ENCODE results near the gene OXTR. TPM values are rescaled to one million over a fixed set of nuclear protein-coding genes. Genes with fewer than 3 reads are reported as not detected.
A peak's percentile ranks its signal among the peaks of the same experiment; 100 is the strongest.

Gene OXTR
- total RNA-seq, 4 donors from 2014 or later, result 0.20 TPM; not detected in 3

DNA sequence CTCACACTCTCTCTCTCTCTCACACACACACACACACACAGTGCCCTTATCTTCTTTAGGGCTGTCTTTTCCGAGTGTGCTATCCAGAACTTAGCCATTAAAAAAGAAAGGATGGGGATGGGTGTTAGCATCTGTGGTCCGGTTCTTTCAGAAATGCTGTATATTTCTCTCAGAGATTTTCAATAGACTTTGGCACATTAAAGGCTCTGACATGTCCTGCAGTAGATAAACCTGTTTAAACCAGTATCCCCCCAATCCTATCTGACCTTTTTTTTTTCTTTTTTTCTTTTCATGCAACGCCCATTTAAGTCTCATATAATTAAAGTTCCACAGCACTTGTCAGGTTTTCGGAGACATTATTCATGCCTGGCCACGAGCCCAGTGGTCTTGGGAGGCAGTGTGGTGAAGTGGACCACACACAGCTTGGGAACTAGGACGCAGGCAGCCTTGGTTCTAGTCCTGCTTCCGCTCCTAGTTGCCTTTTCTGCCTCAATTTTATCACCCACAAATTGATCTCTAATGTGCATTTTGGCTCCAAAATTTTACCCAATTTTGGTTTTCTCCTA lies 22.6 kb downstream of the OXTR start:
- no peak for ATAC-seq
- H3K27me3 ChIP-seq, result no peaks in the 10 kb centered on the region
- H3K9me3 ChIP-seq, result no peaks in the 10 kb centered on the region
- peaks cover 6 to 22% of the 10 kb centered on the region in 2 donors for H3K4me1 ChIP-seq
- TF ChIP-seq, protein P1, sequence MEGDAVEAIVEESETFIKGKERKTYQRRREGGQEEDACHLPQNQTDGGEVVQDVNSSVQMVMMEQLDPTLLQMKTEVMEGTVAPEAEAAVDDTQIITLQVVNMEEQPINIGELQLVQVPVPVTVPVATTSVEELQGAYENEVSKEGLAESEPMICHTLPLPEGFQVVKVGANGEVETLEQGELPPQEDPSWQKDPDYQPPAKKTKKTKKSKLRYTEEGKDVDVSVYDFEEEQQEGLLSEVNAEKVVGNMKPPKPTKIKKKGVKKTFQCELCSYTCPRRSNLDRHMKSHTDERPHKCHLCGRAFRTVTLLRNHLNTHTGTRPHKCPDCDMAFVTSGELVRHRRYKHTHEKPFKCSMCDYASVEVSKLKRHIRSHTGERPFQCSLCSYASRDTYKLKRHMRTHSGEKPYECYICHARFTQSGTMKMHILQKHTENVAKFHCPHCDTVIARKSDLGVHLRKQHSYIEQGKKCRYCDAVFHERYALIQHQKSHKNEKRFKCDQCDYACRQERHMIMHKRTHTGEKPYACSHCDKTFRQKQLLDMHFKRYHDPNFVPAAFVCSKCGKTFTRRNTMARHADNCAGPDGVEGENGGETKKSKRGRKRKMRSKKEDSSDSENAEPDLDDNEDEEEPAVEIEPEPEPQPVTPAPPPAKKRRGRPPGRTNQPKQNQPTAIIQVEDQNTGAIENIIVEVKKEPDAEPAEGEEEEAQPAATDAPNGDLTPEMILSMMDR (IDR thresholded peaks at IDR 0.05 in 4 of 5, conservative IDR thresholded peaks at IDR 0.05 in 1 of 5), result no peak
- TF ChIP-seq POLR2A (IDR thresholded peaks at IDR 0.05), result no peak
- no peak for DNase-seq
- no peak overlapping the region for H3K4me3 ChIP-seq
- peaks cover 0 to 8% of the 10 kb centered on the region in 2 donors for H3K36me3 ChIP-seq
- H3K27ac ChIP-seq, result no peak overlapping the region
- in situ Hi-C loops (cut with MboI; ENCODE audit: low sequenced_read_pairs in 4 of 4) (no loop called here), intact Hi-C loops (cut with DNase I; ENCODE audit: low total_unique reads) (no loop called here)

DNA sequence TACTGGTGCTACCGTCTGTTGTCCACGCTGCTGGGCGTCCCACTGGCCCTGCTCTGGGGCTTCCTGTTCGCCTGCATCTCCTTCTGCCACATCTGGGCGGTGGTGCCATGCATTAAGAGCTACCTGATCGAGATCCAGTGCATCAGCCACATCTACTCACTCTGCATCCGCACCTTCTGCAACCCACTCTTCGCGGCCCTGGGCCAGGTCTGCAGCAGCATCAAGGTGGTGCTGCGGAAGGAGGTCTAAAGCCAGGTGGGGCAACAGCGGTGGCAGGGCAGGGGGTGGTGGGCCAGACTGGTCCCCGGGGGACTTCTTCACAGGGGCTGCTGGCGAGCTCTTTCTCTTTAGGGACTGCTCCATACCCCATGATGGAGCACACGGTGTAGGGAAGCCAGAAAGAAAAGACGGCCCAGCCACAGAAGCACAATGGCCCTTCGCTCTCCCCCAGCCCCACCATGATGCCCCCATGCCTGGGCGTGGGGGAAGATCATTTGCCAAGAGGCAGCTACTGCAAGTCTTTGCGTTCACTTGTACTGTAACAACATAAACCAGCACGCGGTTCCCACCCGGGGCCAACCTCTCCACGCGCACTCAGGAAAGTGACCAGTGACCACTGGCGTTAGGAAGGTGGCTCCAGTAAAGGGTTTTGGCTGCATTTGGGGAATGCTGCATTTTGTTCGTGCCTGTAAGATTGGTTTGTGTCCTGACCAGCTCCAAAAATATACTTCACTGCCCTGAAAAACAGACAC lies 23.6 kb downstream of the OXTR start:
- no peaks in the 10 kb centered on the region for H3K27me3 ChIP-seq
- peaks cover 17 to 33% of the 10 kb centered on the region in 2 donors for H3K4me1 ChIP-seq
- H3K4me3 ChIP-seq, result no peak overlapping the region
- H3K27ac ChIP-seq, result no peak overlapping the region
- H3K36me3 ChIP-seq, result peaks cover 0 to 8% of the 10 kb centered on the region in 2 donors
- no peaks in the 10 kb centered on the region for H3K9me3 ChIP-seq
- in situ Hi-C loops (cut with MboI; ENCODE audit: low sequenced_read_pairs in 4 of 4) (no loop called here), intact Hi-C loops (cut with DNase I; ENCODE audit: low total_unique reads) (no loop called here)
- ATAC-seq (no peak), DNase-seq (no peak)
- no peak for TF ChIP-seq POLR2A (IDR thresholded peaks at IDR 0.05)
- TF ChIP-seq, protein P1 (IDR thresholded peaks at IDR 0.05 in 4 of 5, conservative IDR thresholded peaks at IDR 0.05 in 1 of 5), result no peak

DNA sequence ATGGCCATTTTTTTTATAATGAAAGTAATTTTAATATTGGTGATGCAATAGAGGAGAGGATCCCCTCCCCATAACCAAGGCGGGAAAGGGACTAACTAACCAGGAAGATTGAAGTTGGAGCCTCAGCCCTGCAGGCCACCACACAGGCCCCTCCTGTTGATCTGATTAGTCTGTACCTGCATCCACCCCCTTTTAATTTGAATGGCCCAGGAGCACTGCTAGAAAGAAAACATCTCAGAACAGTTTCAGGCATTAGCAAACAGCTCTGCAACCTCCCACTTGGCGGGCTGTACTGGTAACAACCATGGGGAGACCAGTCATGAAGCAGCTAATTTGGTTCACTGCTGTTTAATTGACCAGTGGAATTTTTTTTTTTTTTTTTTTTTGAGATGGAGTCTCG lies 25.5 kb downstream of the OXTR start:
- DNase-seq (no peak), ATAC-seq (no peak)
- Histone ChIP-seq H3K36me3 (peaks cover 0 to 8% of the 10 kb centered on the region in 2 donors), H3K4me1 (peaks cover 29 to 45% of the 10 kb centered on the region in 2 donors), H3K27me3 (no peaks in the 10 kb centered on the region), H3K9me3 (no peaks in the 10 kb centered on the region), H3K27ac (no peak overlapping the region), H3K4me3 (no peak overlapping the region)
- no peak for TF ChIP-seq POLR2A (IDR thresholded peaks at IDR 0.05)
- TF ChIP-seq, protein P1 (IDR thresholded peaks at IDR 0.05 in 4 of 5, conservative IDR thresholded peaks at IDR 0.05 in 1 of 5), result no peak
- in situ Hi-C loops (cut with MboI; ENCODE audit: low sequenced_read_pairs in 4 of 4), result no loop called here
- intact Hi-C loops (cut with DNase I; ENCODE audit: low total_unique reads), result no loop called here

DNA sequence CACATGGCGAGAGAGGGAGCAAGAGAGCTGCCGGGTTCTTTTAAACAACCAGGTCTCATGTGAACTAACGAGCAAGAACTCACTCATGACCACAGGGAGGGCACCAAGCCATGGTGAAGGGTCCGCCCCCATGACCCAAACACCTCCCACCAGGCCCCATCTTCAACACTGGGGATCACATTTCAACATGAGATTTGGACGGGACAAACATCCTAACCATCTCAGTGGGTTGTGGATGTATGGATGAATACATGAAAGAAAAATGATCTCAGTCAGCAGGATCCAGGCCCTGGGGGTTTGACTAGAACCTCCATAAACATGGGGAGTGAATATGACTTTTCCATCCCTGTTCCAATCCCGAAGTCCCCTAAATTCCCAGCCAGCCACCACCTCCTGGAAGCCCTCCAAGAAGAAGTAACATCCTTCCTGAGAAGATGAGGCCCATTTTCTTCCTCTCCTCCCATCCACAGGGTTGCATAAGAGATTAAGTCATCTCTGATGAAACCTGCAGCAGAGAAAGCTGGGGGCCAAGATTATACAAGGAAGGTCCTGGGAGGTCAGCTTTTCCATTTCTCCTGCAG lies 26.3 kb downstream of the OXTR start:
- DNase-seq (no peak), ATAC-seq (no peak)
- in situ Hi-C loops (cut with MboI; ENCODE audit: low sequenced_read_pairs in 4 of 4), result no loop called here
- Histone ChIP-seq H3K4me3 (no peak overlapping the region), H3K9me3 (no peaks in the 10 kb centered on the region), H3K27ac (peak overlapping the region in 2 of 4 donors; percentile 40 to 45), H3K36me3 (peaks cover 0 to 8% of the 10 kb centered on the region in 2 donors), H3K4me1 (peaks cover 29 to 50% of the 10 kb centered on the region in 2 donors), H3K27me3 (no peaks in the 10 kb centered on the region)
- TF ChIP-seq POLR2A (IDR thresholded peaks at IDR 0.05), result no peak
- TF ChIP-seq, protein P1 (IDR thresholded peaks at IDR 0.05 in 4 of 5, conservative IDR thresholded peaks at IDR 0.05 in 1 of 5), result no peak
- intact Hi-C loops (cut with DNase I; ENCODE audit: low total_unique reads), result no loop called here

Measured in gastrocnemius medialis (tissue), 4 donors.